WTC11 (cell line): ENCODE data around the gene AHSP. TPM values are rescaled to one million over a fixed set of nuclear protein-coding genes. Genes with fewer than 3 reads are reported as not detected.

Experiments used
- ATAC-seq: fragments of 200-7000 bp; cut with Tn5 transposase; 2 replicates; pipeline ENCODE4 v1.10.0; 2021; ENCODE audit warnings: mild to moderate bottlenecking, moderate library complexity
- CTCF ChIA-PET: fragments of 300-600 bp; sonication (Branson Sonifier 250); formaldehyde crosslinking; loops from one replicate; lab custom pipeline; 2021; ENCODE audit warnings: antibody characterized with exemption; lab: Charles Lee
- POLR2A ChIA-PET: fragments of 350-600 bp; sonication (Branson Sonifier 250); formaldehyde crosslinking; loops from one replicate; lab custom pipeline; 2021; ENCODE audit warnings: antibody characterized with exemption; lab: Charles Lee
- DNase-seq: peaks from one replicate; pipeline ENCODE4 v3.0.0; 2021; ENCODE audit warnings: low spot score
- H3K27ac Mint-ChIP-seq: 2 replicates; pipeline ENCODE4 v1.8.0; 2021; ENCODE audit warnings: mixed read lengths
- H3K27me3 Mint-ChIP-seq: 2 replicates; pipeline ENCODE4 v1.8.0; 2021; ENCODE audit warnings: low read depth, mild to moderate bottlenecking, moderate library complexity, mixed read lengths
- H3K36me3 Mint-ChIP-seq: 2 replicates; pipeline ENCODE4 v1.8.0; 2021; ENCODE audit warnings: mixed read lengths
- H3K4me1 Mint-ChIP-seq: 2 replicates; pipeline ENCODE4 v1.8.0; 2022; ENCODE audit warnings: mixed read lengths
- H3K4me3 Mint-ChIP-seq: 2 replicates; pipeline ENCODE4 v1.8.0; 2021; ENCODE audit warnings: mild to moderate bottlenecking, moderate library complexity, mixed read lengths
- H3K9me3 Mint-ChIP-seq: 2 replicates; pipeline ENCODE4 v1.8.0; 2021; ENCODE audit warnings: mixed read lengths
- ATF2 ChIP-seq: sonication (generic); formaldehyde crosslinking; IDR thresholded peaks from 2 replicates; pipeline ENCODE4 v1.8.1; 2022; ENCODE audit warnings: low read depth, missing genetic modification reagents, borderline replicate concordance
- CBFB ChIP-seq: sonication (generic); formaldehyde crosslinking; IDR thresholded peaks from 2 replicates; pipeline ENCODE4 v1.8.1; 2022; ENCODE audit warnings: mild to moderate bottlenecking, low read depth, missing genetic modification reagents
- ELF4 ChIP-seq: sonication (generic); formaldehyde crosslinking; IDR thresholded peaks from 2 replicates; pipeline ENCODE4 v1.8.1; 2022; ENCODE audit warnings: low read depth, mild to moderate bottlenecking, moderate library complexity, missing genetic modification reagents
- ETV6 ChIP-seq: sonication (generic); formaldehyde crosslinking; IDR thresholded peaks from 2 replicates; pipeline ENCODE4 v1.8.1; 2022; ENCODE audit warnings: mild to moderate bottlenecking, missing genetic modification reagents
- FOXJ3 ChIP-seq: sonication (generic); formaldehyde crosslinking; IDR thresholded peaks from 2 replicates; pipeline ENCODE4 v1.9.0; 2021; ENCODE audit warnings: missing genetic modification reagents, mild to moderate bottlenecking, borderline replicate concordance
- JAZF1 ChIP-seq: fragments of 250-450 bp; sonication (Bioruptor Pico); IDR thresholded peaks from 2 replicates; pipeline ENCODE4 v1.9.0; 2021; ENCODE audit warnings: moderate library complexity, mild to moderate bottlenecking, inconsistent platforms
- KAT7 ChIP-seq: sonication (generic); formaldehyde crosslinking; IDR thresholded peaks from 2 replicates; pipeline ENCODE4 v1.8.1; 2023; ENCODE audit warnings: missing genetic modification reagents, mild to moderate bottlenecking, borderline replicate concordance
- MYBL2 ChIP-seq: sonication (generic); formaldehyde crosslinking; IDR thresholded peaks from 2 replicates; pipeline ENCODE4 v1.8.1; 2023; ENCODE audit warnings: mild to moderate bottlenecking, moderate library complexity, missing genetic modification reagents
- NFYB ChIP-seq: sonication (generic); formaldehyde crosslinking; conservative IDR thresholded peaks from 2 replicates; pipeline ENCODE4 v1.8.0; 2022; ENCODE audit warnings: low read depth, missing genetic modification reagents
- NR2C2 ChIP-seq: sonication (generic); formaldehyde crosslinking; IDR thresholded peaks from 2 replicates; pipeline ENCODE4 v1.8.0; 2022; ENCODE audit warnings: mild to moderate bottlenecking, missing genetic modification reagents
- OVOL2 ChIP-seq: fragments of 250-450 bp; sonication (Bioruptor Pico); IDR thresholded peaks from 2 replicates; pipeline ENCODE4 v1.9.0; 2021; ENCODE audit warnings: mild to moderate bottlenecking, borderline replicate concordance
- PRRX2 ChIP-seq: fragments of 250-450 bp; sonication (Bioruptor Pico); IDR thresholded peaks from 2 replicates; pipeline ENCODE4 v1.8.0; 2021; ENCODE audit warnings: mild to moderate bottlenecking
- RORB ChIP-seq: fragments of 250-450 bp; sonication (Bioruptor Pico); IDR thresholded peaks from 2 replicates; pipeline ENCODE4 v1.9.0; 2021; ENCODE audit warnings: mild to moderate bottlenecking
- SMAD3 ChIP-seq: sonication (generic); formaldehyde crosslinking; IDR thresholded peaks from 2 replicates; pipeline ENCODE4 v1.8.0; 2022; ENCODE audit warnings: missing genetic modification reagents, mild to moderate bottlenecking, borderline replicate concordance
- TCF7 ChIP-seq: sonication (generic); formaldehyde crosslinking; IDR thresholded peaks from 2 replicates; pipeline ENCODE4 v1.8.0; 2022; ENCODE audit warnings: mild to moderate bottlenecking, low read depth, missing genetic modification reagents, moderate library complexity
- TEAD4 ChIP-seq: sonication (generic); formaldehyde crosslinking; IDR thresholded peaks from 2 replicates; pipeline ENCODE4 v1.8.0; 2022; ENCODE audit warnings: mild to moderate bottlenecking, missing genetic modification reagents
- ZNF138 ChIP-seq: sonication (generic); formaldehyde crosslinking; conservative IDR thresholded peaks from 2 replicates; pipeline ENCODE4 v1.8.1; 2022; ENCODE audit warnings: mild to moderate bottlenecking, moderate library complexity, missing genetic modification reagents
- ZNF416 ChIP-seq: fragments of 250-450 bp; sonication (Bioruptor Pico); IDR thresholded peaks from 2 replicates; pipeline ENCODE4 v1.9.0; 2021; ENCODE audit warnings: mild to moderate bottlenecking, inconsistent platforms
- ZNF425 ChIP-seq: fragments of 250-450 bp; sonication (Bioruptor Pico); conservative IDR thresholded peaks from 2 replicates; pipeline ENCODE4 v1.9.0; 2021; ENCODE audit warnings: mild to moderate bottlenecking
- total RNA-seq: library from RNA; stranded (reverse); gene quantifications from 3 replicates; pipeline ENCODE4 v1.2.3, GENCODE V29; 2021
- TF ChIP-seq, protein P1 (sequence below): sonication (generic); formaldehyde crosslinking; IDR thresholded peaks from 2 replicates; pipeline ENCODE4 v1.8.1; 2022; ENCODE audit warnings: mild to moderate bottlenecking, missing genetic modification reagents, moderate library complexity, borderline replicate concordance
- TF ChIP-seq, protein P2 (sequence below): fragments of 250-450 bp; sonication (Bioruptor Pico); IDR thresholded peaks from 2 replicates; pipeline ENCODE4 v1.8.0; 2021; ENCODE audit warnings: mild to moderate bottlenecking
- TF ChIP-seq, protein P3 (sequence below): sonication (generic); formaldehyde crosslinking; IDR thresholded peaks from 2 replicates; pipeline ENCODE4 v1.8.0; 2022; ENCODE audit warnings: missing genetic modification reagents

AHSP gene
- total RNA-seq, 1 experiment from 2014 or later: 0.81 TPM

- ChIA-PET CTCF (interaction anchor here (1.9 to 13.1 kb wide), 2 partner anchors 22 to 236 kb away, joined by 6 to 221 read pairs; partner anchors contain the start of gene ARMC5), POLR2A (no interaction called here)
- Mint-ChIP-seq H3K36me3 (no peaks in the 10 kb centered on the region), H3K4me3 (no peak overlapping the region), H3K4me1 (peaks cover 8% of the 10 kb centered on the region), H3K27me3 (peaks cover 84% of the 10 kb centered on the region), H3K9me3 (no peaks in the 10 kb centered on the region), H3K27ac (no peak overlapping the region)
- DNase-seq: no peak
- TF ChIP-seq KAT7 (CRISPR knock-in tag): no peak
- no peak for TF ChIP-seq ELF4 (CRISPR knock-in tag)
- TF ChIP-seq ZNF138 (CRISPR knock-in tag): no peak
- no peak for TF ChIP-seq NFYB (CRISPR knock-in tag)
- TF ChIP-seq, protein P1, sequence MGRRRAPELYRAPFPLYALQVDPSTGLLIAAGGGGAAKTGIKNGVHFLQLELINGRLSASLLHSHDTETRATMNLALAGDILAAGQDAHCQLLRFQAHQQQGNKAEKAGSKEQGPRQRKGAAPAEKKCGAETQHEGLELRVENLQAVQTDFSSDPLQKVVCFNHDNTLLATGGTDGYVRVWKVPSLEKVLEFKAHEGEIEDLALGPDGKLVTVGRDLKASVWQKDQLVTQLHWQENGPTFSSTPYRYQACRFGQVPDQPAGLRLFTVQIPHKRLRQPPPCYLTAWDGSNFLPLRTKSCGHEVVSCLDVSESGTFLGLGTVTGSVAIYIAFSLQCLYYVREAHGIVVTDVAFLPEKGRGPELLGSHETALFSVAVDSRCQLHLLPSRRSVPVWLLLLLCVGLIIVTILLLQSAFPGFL (CRISPR knock-in tag): no peak
- TF ChIP-seq ZNF425 (CRISPR knock-in tag): no peak
- no peak for TF ChIP-seq PRRX2 (CRISPR knock-in tag)
- no peak for ATAC-seq
These were observed 48.7 kb upstream of the AHSP start for GRCh38 chr16:31478956-31479355.

DNA sequence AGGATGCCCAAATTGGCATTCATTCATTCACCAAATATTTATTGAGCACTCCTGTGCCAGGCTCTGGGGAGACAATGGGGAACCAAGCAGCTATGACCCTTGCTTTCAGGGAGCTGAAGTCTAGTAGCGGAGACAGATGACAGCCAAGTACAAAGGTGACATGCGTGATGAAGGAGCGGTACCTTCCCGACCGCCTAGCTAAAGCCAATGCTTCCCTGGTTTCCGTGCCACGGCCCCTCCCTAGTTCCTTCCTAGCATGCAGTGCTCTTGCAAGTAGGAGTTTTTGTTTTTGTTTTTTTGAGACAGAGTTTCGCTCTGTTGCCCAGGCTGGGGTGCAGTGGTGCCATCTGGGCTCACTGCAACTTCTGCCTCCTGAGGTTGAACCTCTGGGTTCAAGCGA lies 47.9 kb upstream of the AHSP start:
- TF ChIP-seq ETV6 (CRISPR knock-in tag): no peak
- TF ChIP-seq, protein P2, sequence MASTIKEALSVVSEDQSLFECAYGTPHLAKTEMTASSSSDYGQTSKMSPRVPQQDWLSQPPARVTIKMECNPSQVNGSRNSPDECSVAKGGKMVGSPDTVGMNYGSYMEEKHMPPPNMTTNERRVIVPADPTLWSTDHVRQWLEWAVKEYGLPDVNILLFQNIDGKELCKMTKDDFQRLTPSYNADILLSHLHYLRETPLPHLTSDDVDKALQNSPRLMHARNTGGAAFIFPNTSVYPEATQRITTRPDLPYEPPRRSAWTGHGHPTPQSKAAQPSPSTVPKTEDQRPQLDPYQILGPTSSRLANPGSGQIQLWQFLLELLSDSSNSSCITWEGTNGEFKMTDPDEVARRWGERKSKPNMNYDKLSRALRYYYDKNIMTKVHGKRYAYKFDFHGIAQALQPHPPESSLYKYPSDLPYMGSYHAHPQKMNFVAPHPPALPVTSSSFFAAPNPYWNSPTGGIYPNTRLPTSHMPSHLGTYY (CRISPR knock-in tag): no peak
- TF ChIP-seq MYBL2 (CRISPR knock-in tag): no peak
- TF ChIP-seq NR2C2 (CRISPR knock-in tag): no peak
- no peak for TF ChIP-seq TEAD4 (CRISPR knock-in tag)
- no peak for TF ChIP-seq RORB (CRISPR knock-in tag)
- no peak for TF ChIP-seq TCF7 (CRISPR knock-in tag)
- TF ChIP-seq, protein P3, sequence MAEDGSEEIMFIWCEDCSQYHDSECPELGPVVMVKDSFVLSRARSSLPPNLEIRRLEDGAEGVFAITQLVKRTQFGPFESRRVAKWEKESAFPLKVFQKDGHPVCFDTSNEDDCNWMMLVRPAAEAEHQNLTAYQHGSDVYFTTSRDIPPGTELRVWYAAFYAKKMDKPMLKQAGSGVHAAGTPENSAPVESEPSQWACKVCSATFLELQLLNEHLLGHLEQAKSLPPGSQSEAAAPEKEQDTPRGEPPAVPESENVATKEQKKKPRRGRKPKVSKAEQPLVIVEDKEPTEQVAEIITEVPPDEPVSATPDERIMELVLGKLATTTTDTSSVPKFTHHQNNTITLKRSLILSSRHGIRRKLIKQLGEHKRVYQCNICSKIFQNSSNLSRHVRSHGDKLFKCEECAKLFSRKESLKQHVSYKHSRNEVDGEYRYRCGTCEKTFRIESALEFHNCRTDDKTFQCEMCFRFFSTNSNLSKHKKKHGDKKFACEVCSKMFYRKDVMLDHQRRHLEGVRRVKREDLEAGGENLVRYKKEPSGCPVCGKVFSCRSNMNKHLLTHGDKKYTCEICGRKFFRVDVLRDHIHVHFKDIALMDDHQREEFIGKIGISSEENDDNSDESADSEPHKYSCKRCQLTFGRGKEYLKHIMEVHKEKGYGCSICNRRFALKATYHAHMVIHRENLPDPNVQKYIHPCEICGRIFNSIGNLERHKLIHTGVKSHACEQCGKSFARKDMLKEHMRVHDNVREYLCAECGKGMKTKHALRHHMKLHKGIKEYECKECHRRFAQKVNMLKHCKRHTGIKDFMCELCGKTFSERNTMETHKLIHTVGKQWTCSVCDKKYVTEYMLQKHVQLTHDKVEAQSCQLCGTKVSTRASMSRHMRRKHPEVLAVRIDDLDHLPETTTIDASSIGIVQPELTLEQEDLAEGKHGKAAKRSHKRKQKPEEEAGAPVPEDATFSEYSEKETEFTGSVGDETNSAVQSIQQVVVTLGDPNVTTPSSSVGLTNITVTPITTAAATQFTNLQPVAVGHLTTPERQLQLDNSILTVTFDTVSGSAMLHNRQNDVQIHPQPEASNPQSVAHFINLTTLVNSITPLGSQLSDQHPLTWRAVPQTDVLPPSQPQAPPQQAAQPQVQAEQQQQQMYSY (CRISPR knock-in tag): no peak
- TF ChIP-seq JAZF1: no peak
- TF ChIP-seq, protein P1 (CRISPR knock-in tag): no peak
- no peak for TF ChIP-seq ATF2 (CRISPR knock-in tag)
- TF ChIP-seq CBFB (CRISPR knock-in tag): no peak
- no peak for TF ChIP-seq ZNF416 (CRISPR knock-in tag)
- no peak for TF ChIP-seq FOXJ3 (CRISPR knock-in tag)
- no peak for TF ChIP-seq OVOL2 (CRISPR knock-in tag)
- no peak for TF ChIP-seq SMAD3 (CRISPR knock-in tag)
- TF ChIP-seq, all 79 proteins: peak for 0
- H3K9me3 Mint-ChIP-seq: no peaks in the 10 kb centered on the region
- no peaks in the 10 kb centered on the region for H3K36me3 Mint-ChIP-seq
- ATAC-seq (no peak), DNase-seq (no peak)
- H3K27me3 Mint-ChIP-seq: peaks cover 83% of the 10 kb centered on the region
- no peak overlapping the region for H3K27ac Mint-ChIP-seq
- H3K4me3 Mint-ChIP-seq: no peak overlapping the region
- POLR2A ChIA-PET: no interaction called here
- peaks cover 14% of the 10 kb centered on the region for H3K4me1 Mint-ChIP-seq
- CTCF ChIA-PET: interaction anchor here (13.1 kb wide), 1 partner anchor 23 kb away, joined by 221 read pairs; the partner anchor contains the start of gene ARMC5
